Skeletal muscle satellite cell (primary cell): ENCODE measurements around the gene FBXO15.

ENCODE experiments used
- H3K27me3 ChIP-seq: 2 replicates; pipeline ENCODE4 v1.7.0; 2013; ENCODE audit warnings: low read length; ENCODE audit not compliant: control insufficient read depth, insufficient read depth
- H3K36me3 ChIP-seq: 2 replicates; pipeline ENCODE4 v1.7.0; 2013; ENCODE audit warnings: mild to moderate bottlenecking, control low read depth, low read length; ENCODE audit not compliant: insufficient read depth
- H3K4me1 ChIP-seq: 2 replicates; pipeline ENCODE4 v1.7.0; 2013; ENCODE audit warnings: low read length; ENCODE audit not compliant: control insufficient read depth, insufficient read depth
- H3K4me2 ChIP-seq: 2 replicates; pipeline ENCODE4 v1.7.0; 2013; ENCODE audit warnings: mild to moderate bottlenecking, low read length
- H3K4me3 ChIP-seq: 2 replicates; pipeline ENCODE4 v1.7.0; 2013; ENCODE audit warnings: low read length
- H3K9ac ChIP-seq: 2 replicates; pipeline ENCODE4 v1.7.0; 2013; ENCODE audit warnings: mild to moderate bottlenecking, low read depth, low read length, moderate library complexity
- H3K9me3 ChIP-seq: replicated peaks from 2 replicates; pipeline ENCODE4 v1.7.0; 2013; ENCODE audit warnings: mild to moderate bottlenecking, control low read depth, low read length

FBXO15 gene

GRCh38 chr18:74110149-74110548 lies 37.5 kb downstream of the FBXO15 start:
- no peak overlapping the region for H3K9ac ChIP-seq
- H3K4me1 ChIP-seq, result peaks cover under 1% of the 10 kb centered on the region
- no peaks in the 10 kb centered on the region for H3K9me3 ChIP-seq
- no peak overlapping the region for H3K4me3 ChIP-seq
- no peaks in the 10 kb centered on the region for H3K36me3 ChIP-seq
- no peak overlapping the region for H3K4me2 ChIP-seq
- no peaks in the 10 kb centered on the region for H3K27me3 ChIP-seq

GRCh38 chr18:74108460-74108859 lies 39.2 kb downstream of the FBXO15 start:
- H3K27me3 ChIP-seq, result no peaks in the 10 kb centered on the region
- H3K4me3 ChIP-seq, result no peak overlapping the region
- no peaks in the 10 kb centered on the region for H3K36me3 ChIP-seq
- H3K4me2 ChIP-seq, result no peak overlapping the region
- H3K9me3 ChIP-seq, result no peaks in the 10 kb centered on the region
- no peaks in the 10 kb centered on the region for H3K4me1 ChIP-seq
- no peak overlapping the region for H3K9ac ChIP-seq

- no peaks in the 10 kb centered on the region for H3K9me3 ChIP-seq
- H3K9ac ChIP-seq, result no peak overlapping the region
- H3K27me3 ChIP-seq, result no peaks in the 10 kb centered on the region
- H3K4me1 ChIP-seq, result no peaks in the 10 kb centered on the region
- H3K4me3 ChIP-seq, result no peak overlapping the region
- no peak overlapping the region for H3K4me2 ChIP-seq
- H3K36me3 ChIP-seq, result no peaks in the 10 kb centered on the region
Measured at GRCh38 chr18:74097803-74098202, 49.8 kb downstream of the FBXO15 start.

GRCh38 chr18:74092922-74093321 lies 54.7 kb downstream of the FBXO15 start:
- H3K36me3 ChIP-seq, result no peaks in the 10 kb centered on the region
- no peaks in the 10 kb centered on the region for H3K27me3 ChIP-seq
- no peaks in the 10 kb centered on the region for H3K9me3 ChIP-seq
- no peak overlapping the region for H3K4me2 ChIP-seq
- H3K4me3 ChIP-seq, result no peak overlapping the region
- H3K4me1 ChIP-seq, result no peaks in the 10 kb centered on the region
- H3K9ac ChIP-seq, result no peak overlapping the region

GRCh38 chr18:74084184-74084855 lies 63.3 kb downstream of the FBXO15 start:
- Histone ChIP-seq H3K9ac (no peak overlapping the region), H3K4me3 (no peak overlapping the region), H3K9me3 (no peaks in the 10 kb centered on the region), H3K4me2 (no peak overlapping the region), H3K4me1 (no peaks in the 10 kb centered on the region), H3K36me3 (no peaks in the 10 kb centered on the region), H3K27me3 (no peaks in the 10 kb centered on the region)

GRCh38 chr18:74083557-74083952 lies 64.1 kb downstream of the FBXO15 start:
- Histone ChIP-seq H3K9me3 (no peaks in the 10 kb centered on the region), H3K4me1 (no peaks in the 10 kb centered on the region), H3K27me3 (no peaks in the 10 kb centered on the region), H3K4me2 (no peak overlapping the region), H3K4me3 (no peak overlapping the region), H3K9ac (no peak overlapping the region), H3K36me3 (no peaks in the 10 kb centered on the region)

- no peaks in the 10 kb centered on the region for H3K36me3 ChIP-seq
- no peak overlapping the region for H3K4me3 ChIP-seq
- no peak overlapping the region for H3K9ac ChIP-seq
- H3K4me2 ChIP-seq, result no peak overlapping the region
- no peaks in the 10 kb centered on the region for H3K4me1 ChIP-seq
- no peaks in the 10 kb centered on the region for H3K9me3 ChIP-seq
- H3K27me3 ChIP-seq, result no peaks in the 10 kb centered on the region
Measured at GRCh38 chr18:74082742-74083556, 64.7 kb downstream of the FBXO15 start.

GRCh38 chr18:74081966-74082741 lies 65.5 kb downstream of the FBXO15 start:
- H3K4me3 ChIP-seq, result no peak overlapping the region
- no peaks in the 10 kb centered on the region for H3K36me3 ChIP-seq
- H3K9ac ChIP-seq, result no peak overlapping the region
- no peaks in the 10 kb centered on the region for H3K4me1 ChIP-seq
- H3K9me3 ChIP-seq, result no peaks in the 10 kb centered on the region
- no peaks in the 10 kb centered on the region for H3K27me3 ChIP-seq
- H3K4me2 ChIP-seq, result no peak overlapping the region

GRCh38 chr18:74078257-74078656 lies 69.4 kb downstream of the FBXO15 start:
- no peak overlapping the region for H3K4me2 ChIP-seq
- no peak overlapping the region for H3K9ac ChIP-seq
- no peaks in the 10 kb centered on the region for H3K4me1 ChIP-seq
- H3K4me3 ChIP-seq, result no peak overlapping the region
- no peaks in the 10 kb centered on the region for H3K27me3 ChIP-seq
- no peaks in the 10 kb centered on the region for H3K36me3 ChIP-seq
- peaks cover 10% of the 10 kb centered on the region for H3K9me3 ChIP-seq

GRCh38 chr18:74074668-74075564 lies 72.7 kb downstream of the FBXO15 start:
- H3K27me3 ChIP-seq, result no peaks in the 10 kb centered on the region
- peaks cover 10% of the 10 kb centered on the region for H3K9me3 ChIP-seq
- no peak overlapping the region for H3K4me2 ChIP-seq

More at GRCh38 chr18:74074668-74075564, 72.7 kb downstream of the FBXO15 start:
- no peaks in the 10 kb centered on the region for H3K36me3 ChIP-seq
- H3K4me3 ChIP-seq, result no peak overlapping the region
- H3K4me1 ChIP-seq, result no peaks in the 10 kb centered on the region
- no peak overlapping the region for H3K9ac ChIP-seq
